ENCODE data around the gene ERICH2.

ERICH2 gene

DNA sequence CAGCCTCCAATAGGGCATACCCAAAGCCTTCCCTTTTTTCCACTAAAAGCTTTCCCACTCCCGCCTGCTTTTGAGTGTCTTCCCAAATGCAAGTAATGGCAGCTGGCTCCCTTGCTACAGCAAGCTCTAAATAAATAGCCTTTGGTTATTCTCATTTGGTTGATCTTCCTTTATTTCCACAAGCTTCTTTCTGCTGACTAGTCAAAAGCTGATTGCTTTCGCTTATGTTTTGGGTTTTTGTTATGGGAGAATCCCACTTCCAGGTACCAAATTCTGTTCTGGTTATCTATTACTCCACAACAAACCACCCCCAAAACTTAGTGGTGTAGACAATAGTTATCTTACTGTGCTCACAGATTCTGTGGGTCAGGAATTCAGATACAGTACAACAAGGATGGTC lies 32.8 kb upstream of the ERICH2 start:
- no peaks in the 10 kb centered on the region for H3K27me3 ChIP-seq (replicated peaks; ENCODE audit: insufficient read depth, low read length)
- H4K20me1 ChIP-seq (ENCODE audit: insufficient read depth, low read length): no peaks in the 10 kb centered on the region
- H3K9me2 ChIP-seq (replicated peaks; ENCODE audit: insufficient read depth, low read length): no peaks in the 10 kb centered on the region
- no peak overlapping the region for H3K4me2 ChIP-seq (ENCODE audit: low read depth, low read length)
- no peaks in the 10 kb centered on the region for H3K9me3 ChIP-seq (replicated peaks; ENCODE audit: insufficient read depth, low read length)
- no peak for TF ChIP-seq EZH2phosphoT487 (IDR thresholded peaks at IDR 0.05; ENCODE audit: low read length)
- TF ChIP-seq, protein P1, sequence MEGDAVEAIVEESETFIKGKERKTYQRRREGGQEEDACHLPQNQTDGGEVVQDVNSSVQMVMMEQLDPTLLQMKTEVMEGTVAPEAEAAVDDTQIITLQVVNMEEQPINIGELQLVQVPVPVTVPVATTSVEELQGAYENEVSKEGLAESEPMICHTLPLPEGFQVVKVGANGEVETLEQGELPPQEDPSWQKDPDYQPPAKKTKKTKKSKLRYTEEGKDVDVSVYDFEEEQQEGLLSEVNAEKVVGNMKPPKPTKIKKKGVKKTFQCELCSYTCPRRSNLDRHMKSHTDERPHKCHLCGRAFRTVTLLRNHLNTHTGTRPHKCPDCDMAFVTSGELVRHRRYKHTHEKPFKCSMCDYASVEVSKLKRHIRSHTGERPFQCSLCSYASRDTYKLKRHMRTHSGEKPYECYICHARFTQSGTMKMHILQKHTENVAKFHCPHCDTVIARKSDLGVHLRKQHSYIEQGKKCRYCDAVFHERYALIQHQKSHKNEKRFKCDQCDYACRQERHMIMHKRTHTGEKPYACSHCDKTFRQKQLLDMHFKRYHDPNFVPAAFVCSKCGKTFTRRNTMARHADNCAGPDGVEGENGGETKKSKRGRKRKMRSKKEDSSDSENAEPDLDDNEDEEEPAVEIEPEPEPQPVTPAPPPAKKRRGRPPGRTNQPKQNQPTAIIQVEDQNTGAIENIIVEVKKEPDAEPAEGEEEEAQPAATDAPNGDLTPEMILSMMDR (IDR thresholded peaks at IDR 0.05; ENCODE audit: low read length): no peak
- TF ChIP-seq EZH2 (optimal IDR thresholded peaks at IDR 0.05; ENCODE audit: low read depth, low read length): no peak
- no peak overlapping the region for H3K4me3 ChIP-seq (ENCODE audit: low read length)
- H3K9ac ChIP-seq (ENCODE audit: low read length): no peak overlapping the region
- H3K36me3 ChIP-seq (replicated peaks; ENCODE audit: insufficient read depth, low read length): no peaks in the 10 kb centered on the region
- no peak overlapping the region for H2AFZ ChIP-seq (ENCODE audit: low read length)
- no peak for DNase-seq
- H3F3A ChIP-seq (ENCODE audit: insufficient read depth, low read length): no peaks in the 10 kb centered on the region
- H3K79me2 ChIP-seq (ENCODE audit: low read length): no peaks in the 10 kb centered on the region
- no peaks in the 10 kb centered on the region for H3K4me1 ChIP-seq (ENCODE audit: low read length)
- no peak overlapping the region for H3K27ac ChIP-seq (ENCODE audit: low read length)

DNA sequence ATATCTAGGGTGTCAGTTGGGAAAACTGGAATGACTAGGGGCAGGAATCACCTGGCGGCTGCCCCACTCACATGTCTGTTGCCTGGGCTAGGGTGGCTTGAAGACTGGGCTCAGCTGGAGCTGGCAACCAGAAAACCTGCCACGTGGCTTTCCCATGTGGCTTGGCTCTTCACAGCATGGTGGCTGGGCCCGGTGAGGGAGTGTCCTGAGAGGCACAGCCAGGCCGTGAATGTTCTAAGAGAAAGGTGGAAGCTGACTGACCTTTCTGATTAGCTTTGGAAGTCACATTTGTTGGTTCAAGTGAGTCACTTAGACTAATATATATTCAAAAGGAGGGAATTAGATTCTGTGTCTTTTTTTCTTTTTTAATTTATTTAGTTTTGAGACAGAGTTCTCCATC lies 32.4 kb upstream of the ERICH2 start:
- H3K27ac ChIP-seq (ENCODE audit: low read length): no peak overlapping the region
- H3K4me1 ChIP-seq (ENCODE audit: low read length): no peaks in the 10 kb centered on the region
- no peaks in the 10 kb centered on the region for H3K27me3 ChIP-seq (replicated peaks; ENCODE audit: insufficient read depth, low read length)
- no peaks in the 10 kb centered on the region for H3K36me3 ChIP-seq (replicated peaks; ENCODE audit: insufficient read depth, low read length)
- H3F3A ChIP-seq (ENCODE audit: insufficient read depth, low read length): no peaks in the 10 kb centered on the region
- H3K9ac ChIP-seq (ENCODE audit: low read length): no peak overlapping the region
- no peaks in the 10 kb centered on the region for H3K9me3 ChIP-seq (replicated peaks; ENCODE audit: insufficient read depth, low read length)
- H3K4me3 ChIP-seq (ENCODE audit: low read length): no peak overlapping the region
- DNase-seq: no peak
- H3K9me2 ChIP-seq (replicated peaks; ENCODE audit: insufficient read depth, low read length): no peaks in the 10 kb centered on the region
- TF ChIP-seq EZH2phosphoT487 (IDR thresholded peaks at IDR 0.05; ENCODE audit: low read length) (no peak), EZH2 (optimal IDR thresholded peaks at IDR 0.05; ENCODE audit: low read depth, low read length) (no peak)
- TF ChIP-seq, protein P1 (IDR thresholded peaks at IDR 0.05; ENCODE audit: low read length): no peak
- H3K79me2 ChIP-seq (ENCODE audit: low read length): no peaks in the 10 kb centered on the region
- no peak overlapping the region for H3K4me2 ChIP-seq (ENCODE audit: low read depth, low read length)
- no peaks in the 10 kb centered on the region for H4K20me1 ChIP-seq (ENCODE audit: insufficient read depth, low read length)
- no peak overlapping the region for H2AFZ ChIP-seq (ENCODE audit: low read length)

DNA sequence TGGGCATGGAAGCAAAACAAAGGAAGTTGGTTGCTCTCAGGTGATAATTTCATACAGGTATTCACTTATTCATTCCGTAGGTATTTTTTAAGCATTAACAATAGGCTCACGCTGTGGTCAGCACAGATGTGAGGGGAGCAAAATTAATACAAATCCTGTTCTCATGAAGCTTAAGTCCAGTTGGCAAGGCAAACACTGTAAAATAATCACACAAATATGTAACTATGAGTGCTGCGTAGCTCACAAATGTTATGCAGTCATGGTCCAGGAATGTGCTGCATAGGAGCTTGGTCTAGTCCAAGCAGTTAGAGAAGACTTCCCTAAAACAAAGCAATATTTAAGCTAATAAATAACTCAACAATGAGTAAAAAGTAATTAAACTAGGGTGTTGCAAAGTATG lies 31.1 kb upstream of the ERICH2 start:
- no peak overlapping the region for H2AFZ ChIP-seq (ENCODE audit: low read length)
- H3K27ac ChIP-seq (ENCODE audit: low read length): no peak overlapping the region
- H3K9me2 ChIP-seq (replicated peaks; ENCODE audit: insufficient read depth, low read length): no peaks in the 10 kb centered on the region
- DNase-seq: no peak
- H3K27me3 ChIP-seq (replicated peaks; ENCODE audit: insufficient read depth, low read length): no peaks in the 10 kb centered on the region
- no peaks in the 10 kb centered on the region for H4K20me1 ChIP-seq (ENCODE audit: insufficient read depth, low read length)
- no peaks in the 10 kb centered on the region for H3K4me1 ChIP-seq (ENCODE audit: low read length)
- H3K79me2 ChIP-seq (ENCODE audit: low read length): no peaks in the 10 kb centered on the region
- H3K36me3 ChIP-seq (replicated peaks; ENCODE audit: insufficient read depth, low read length): no peaks in the 10 kb centered on the region
- H3K9ac ChIP-seq (ENCODE audit: low read length): no peak overlapping the region
- H3F3A ChIP-seq (ENCODE audit: insufficient read depth, low read length): no peaks in the 10 kb centered on the region
- H3K4me2 ChIP-seq (ENCODE audit: low read depth, low read length): no peak overlapping the region
- H3K9me3 ChIP-seq (replicated peaks; ENCODE audit: insufficient read depth, low read length): no peaks in the 10 kb centered on the region
- no peak for TF ChIP-seq EZH2phosphoT487 (IDR thresholded peaks at IDR 0.05; ENCODE audit: low read length)
- no peak for TF ChIP-seq EZH2 (optimal IDR thresholded peaks at IDR 0.05; ENCODE audit: low read depth, low read length)
- TF ChIP-seq, protein P1 (IDR thresholded peaks at IDR 0.05; ENCODE audit: low read length): no peak
- no peak overlapping the region for H3K4me3 ChIP-seq (ENCODE audit: low read length)
